A549 (cell line): Measurements from ENCODE around the gene MBD3L1. TPM values are rescaled to one million over a fixed set of nuclear protein-coding genes. Genes with fewer than 3 reads are reported as not detected.
A peak's percentile ranks its signal among the peaks of the same experiment; 100 is the strongest.

Experiments
- ATAC-seq, 2 experiments: fragments of 200-7000 bp in 1 of 2; fragments of >200 bp in 1 of 2; cut with Nextera tagmentation in 1 of 2; cut with Tn5 transposase in 1 of 2; 3 replicates each; pipeline versions ENCODE4 v1.8.0 to v1.9.1; 2018 to 2020; ENCODE audit warnings: mild to moderate bottlenecking in 1 of 2, moderate library complexity in 1 of 2
- CTCF ChIA-PET: fragments of 300-600 bp; sonication (Branson Sonifier 250); formaldehyde crosslinking; extraction: SDS; loops from one replicate; lab custom pipeline; 2021; ENCODE audit warnings: antibody characterized with exemption, inconsistent platforms; lab: Yijun Ruan, JAX
- POLR2A ChIA-PET: fragments of 350-600 bp; formaldehyde crosslinking; extraction: SDS; loops from one replicate; lab custom pipeline; 2021; ENCODE audit warnings: antibody characterized with exemption, inconsistent platforms; lab: Yijun Ruan, JAX
- DNase-seq, 2 experiments: peaks; one replicate each; pipeline versions ENCODE4 v3.0.0 to v3.0.0-alpha.2; 2011 to 2016; ENCODE audit warnings: low read depth in 1 of 2, low spot score in 1 of 2
- FAIRE-seq: peaks from 2 replicates; lab custom pipeline; 2011; peaks lifted over from hg19 to GRCh38; lab: Jason Lieb, UNC
- H3K27ac ChIP-seq, 2 experiments: fragments of >200 bp; sonication (Bioruptor Twin); formaldehyde crosslinking; 3 replicates each; pipeline ENCODE4 v1.5.1; 2016 to 2017
- H3K4me1 ChIP-seq: fragments of >200 bp; sonication (Bioruptor Twin); formaldehyde crosslinking; 3 replicates; pipeline ENCODE4 v1.6.1; 2016
- H3K4me2 ChIP-seq: fragments of >200 bp; sonication (Bioruptor Twin); formaldehyde crosslinking; 3 replicates; pipeline ENCODE4 v1.6.1; 2016
- H3K4me3 ChIP-seq: fragments of >200 bp; sonication (Bioruptor Twin); formaldehyde crosslinking; 3 replicates; pipeline ENCODE4 v1.5.1; 2016
- H3K9me3 ChIP-seq: fragments of >200 bp; sonication (Bioruptor Twin); formaldehyde crosslinking; 3 replicates; pipeline ENCODE4 v1.6.1; 2016
- CBX2 ChIP-seq: fragments of 200-600 bp; sonication (generic); IDR thresholded peaks from 2 replicates; pipeline ENCODE4 v1.6.1; 2016; ENCODE audit warnings: low read depth, mild to moderate bottlenecking, borderline replicate concordance
- EHF ChIP-seq: fragments of 250-450 bp; sonication (Bioruptor Pico); IDR thresholded peaks from 2 replicates; pipeline ENCODE4 v1.5.0; 2020; ENCODE audit warnings: mild to moderate bottlenecking
- EHMT2 ChIP-seq: fragments of 200-600 bp; sonication (generic); IDR thresholded peaks from 2 replicates; pipeline ENCODE4 v1.6.1; 2016; ENCODE audit warnings: antibody characterized with exemption, low read depth, mild to moderate bottlenecking, moderate library complexity
- ESRRA ChIP-seq: fragments of 150-350 bp; IDR thresholded peaks from 2 replicates; pipeline ENCODE4 v1.6.1; 2014; ENCODE audit warnings: mild to moderate bottlenecking, low read length, borderline replicate concordance
- FOSB ChIP-seq: fragments of 250-450 bp; sonication (Bioruptor Pico); IDR thresholded peaks from 2 replicates; pipeline ENCODE4 v1.5.0; 2020; ENCODE audit warnings: mild to moderate bottlenecking, moderate library complexity
- FOSL2 ChIP-seq, 2 experiments: fragments of 450-650 bp in 1 of 2; fragments of >200 bp in 1 of 2; sonication (Bioruptor Twin) in 1 of 2; formaldehyde crosslinking; IDR thresholded peaks; 2 replicates each; pipeline versions ENCODE4 v1.5.0 to v1.6.1; 2016 to 2020; ENCODE audit warnings: mild to moderate bottlenecking in 1 of 2, moderate library complexity in 1 of 2
- FOXS1 ChIP-seq: fragments of 250-450 bp; sonication (Bioruptor Pico); IDR thresholded peaks from 2 replicates; pipeline ENCODE4 v1.5.0; 2020; ENCODE audit warnings: mild to moderate bottlenecking, moderate library complexity
- JUN ChIP-seq, 2 experiments: fragments of >200 bp; sonication (Bioruptor Twin); formaldehyde crosslinking; IDR thresholded peaks; 2 replicates in 1 of 2; 3 replicates in 1 of 2; pipeline ENCODE4 v1.6.1; 2016 to 2017
- KDM5A ChIP-seq: fragments of 200-600 bp; sonication (generic); IDR thresholded peaks from 2 replicates; pipeline ENCODE4 v1.6.1; 2016; ENCODE audit warnings: antibody characterized with exemption, mild to moderate bottlenecking
- MYC ChIP-seq: IDR thresholded peaks from 2 replicates; pipeline ENCODE4 v1.6.1; 2012; ENCODE audit warnings: mild to moderate bottlenecking, inconsistent platforms, low read length, improper control_type of control experiment, borderline replicate concordance
- PHF8 ChIP-seq: fragments of 200-600 bp; sonication (generic); IDR thresholded peaks from 2 replicates; pipeline ENCODE4 v1.6.1; 2016; ENCODE audit warnings: low read depth, mild to moderate bottlenecking, antibody characterized with exemption, moderate library complexity, borderline replicate concordance
- POLR2AphosphoS2 ChIP-seq: conservative IDR thresholded peaks from 2 replicates; pipeline ENCODE4 v1.6.1; 2012; ENCODE audit warnings: low read length, improper control_type of control experiment, inconsistent platforms
- RCOR1 ChIP-seq: fragments of 150-350 bp; IDR thresholded peaks from 2 replicates; pipeline ENCODE4 v1.6.1; 2014; ENCODE audit warnings: antibody characterized with exemption, low read length, low read depth
- RFX5 ChIP-seq: fragments of 450-650 bp; IDR thresholded peaks from 2 replicates; pipeline ENCODE4 v1.7.1; 2014; ENCODE audit warnings: antibody characterized with exemption, mild to moderate bottlenecking, moderate library complexity
- TFCP2L1 ChIP-seq: fragments of 250-450 bp; sonication (Bioruptor Pico); IDR thresholded peaks from 2 replicates; pipeline ENCODE4 v1.5.0; 2021; ENCODE audit warnings: mild to moderate bottlenecking
- ZSCAN20 ChIP-seq: fragments of 250-450 bp; sonication (Bioruptor Pico); IDR thresholded peaks from 2 replicates; pipeline ENCODE4 v1.8.0; 2022; ENCODE audit warnings: mild to moderate bottlenecking, moderate library complexity
- WGBS: methylation state at CpG from one replicate; pipeline ENCODE4 v1.1.6; 2017; ENCODE audit errors: missing lambda C conversion rate; 5-methylcytosine and 5-hydroxymethylcytosine counted together
- polyA plus RNA-seq, 4 experiments: library from polyadenylated mRNA; depleted of rRNA in 3 of 4; stranded (reverse); fragments of >200 nt; fragmentation: RNase III in 1 of 4; extraction: RNeasy Plus Mini Kit Qiagen cat#74134 plus additional on column Dnase treatment in 1 of 4; gene quantifications; 2 replicates in 3 of 4; 3 replicates in 1 of 4; pipeline ENCODE4 v1.2.3, GENCODE V29; 2011 to 2017
- TF ChIP-seq, protein P1 (sequence below): fragments of 150-350 bp; IDR thresholded peaks from 2 replicates; pipeline ENCODE4 v1.6.1; 2014; ENCODE audit warnings: low read depth, mild to moderate bottlenecking, low read length
- TF ChIP-seq, protein P2 (sequence below): IDR thresholded peaks from 2 replicates; pipeline ENCODE4 v1.6.1; 2012; ENCODE audit warnings: low read depth, borderline replicate concordance
- TF ChIP-seq, protein P3 (sequence below): fragments of 200-600 bp; sonication (generic); IDR thresholded peaks from 2 replicates; pipeline ENCODE4 v1.6.1; 2016; ENCODE audit warnings: antibody characterized with exemption, mild to moderate bottlenecking, moderate library complexity
- TF ChIP-seq, protein P4 (sequence below): fragments of 250-450 bp; sonication (Bioruptor Pico); IDR thresholded peaks from 2 replicates; pipeline ENCODE4 v1.5.0; 2020; ENCODE audit warnings: low read depth, mild to moderate bottlenecking, moderate library complexity
- TF ChIP-seq, protein P5 (sequence below): IDR thresholded peaks from 2 replicates; pipeline ENCODE4 v1.6.1; 2012

The MBD3L1 gene
- polyA plus RNA-seq, 2 of the 4 experiments (the other 2 are of a cell fraction), result not detected

DNA sequence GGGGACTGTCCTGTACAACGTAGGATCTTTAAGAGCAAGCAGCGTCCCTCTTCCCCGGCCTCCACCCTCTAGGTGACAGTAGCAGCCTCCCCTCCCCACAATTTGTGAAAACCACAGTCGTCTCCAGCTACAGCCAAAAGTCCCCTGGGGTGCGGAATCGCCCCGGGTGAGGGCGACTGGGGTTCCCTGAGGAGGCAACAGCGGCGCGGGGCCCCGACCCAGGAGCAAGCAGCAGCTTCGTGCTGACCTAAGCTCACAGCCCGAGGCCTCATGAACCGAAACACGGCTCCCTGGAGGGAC lies 395 bp upstream of the MBD3L1 start:
- Histone ChIP-seq H3K4me3 (peak overlapping the region; percentile 85), H3K27ac (peak overlapping the region; percentile 99), H3K4me2 (peak overlapping the region; percentile 92), H3K4me1 (peaks cover 4% of the 10 kb centered on the region; the same call in 1 of the 3 replicates), H3K9me3 (peaks cover 2% of the 10 kb centered on the region; the same call in 2 of the 3 replicates)
- ATAC-seq (peak; percentile 54 to 58), DNase-seq (peak in 1 of 2 experiments; percentile 32), FAIRE-seq (no peak)
- CTCF ChIA-PET, result interaction anchor here (0.6 kb wide), 1 partner anchor 16 kb away, joined by 3 read pairs; no protein-coding TSS in a partner anchor
- POLR2A ChIA-PET, result interaction anchor here (1.3 to 1.4 kb wide), 2 partner anchors 221 to 244 kb away, joined by 3 to 9 read pairs; no protein-coding TSS in a partner anchor
- TF ChIP-seq FOSB (CRISPR knock-in tag), result no peak
- TF ChIP-seq FOXS1 (CRISPR knock-in tag), result no peak
- TF ChIP-seq, protein P1, sequence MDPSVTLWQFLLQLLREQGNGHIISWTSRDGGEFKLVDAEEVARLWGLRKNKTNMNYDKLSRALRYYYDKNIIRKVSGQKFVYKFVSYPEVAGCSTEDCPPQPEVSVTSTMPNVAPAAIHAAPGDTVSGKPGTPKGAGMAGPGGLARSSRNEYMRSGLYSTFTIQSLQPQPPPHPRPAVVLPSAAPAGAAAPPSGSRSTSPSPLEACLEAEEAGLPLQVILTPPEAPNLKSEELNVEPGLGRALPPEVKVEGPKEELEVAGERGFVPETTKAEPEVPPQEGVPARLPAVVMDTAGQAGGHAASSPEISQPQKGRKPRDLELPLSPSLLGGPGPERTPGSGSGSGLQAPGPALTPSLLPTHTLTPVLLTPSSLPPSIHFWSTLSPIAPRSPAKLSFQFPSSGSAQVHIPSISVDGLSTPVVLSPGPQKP, result no peak
- no peak for TF ChIP-seq FOSL2 (IDR thresholded peaks at IDR 0.05)
- TF ChIP-seq FOSL2 (CRISPR knock-in tag; IDR thresholded peaks at IDR 0.05), result no peak
- TF ChIP-seq, protein P2, sequence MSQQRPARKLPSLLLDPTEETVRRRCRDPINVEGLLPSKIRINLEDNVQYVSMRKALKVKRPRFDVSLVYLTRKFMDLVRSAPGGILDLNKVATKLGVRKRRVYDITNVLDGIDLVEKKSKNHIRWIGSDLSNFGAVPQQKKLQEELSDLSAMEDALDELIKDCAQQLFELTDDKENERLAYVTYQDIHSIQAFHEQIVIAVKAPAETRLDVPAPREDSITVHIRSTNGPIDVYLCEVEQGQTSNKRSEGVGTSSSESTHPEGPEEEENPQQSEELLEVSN, result no peak
- TF ChIP-seq CBX2, result no peak
- no peak for TF ChIP-seq RCOR1
- TF ChIP-seq TFCP2L1 (CRISPR knock-in tag), result no peak
- no peak for TF ChIP-seq MYC
- TF ChIP-seq ZSCAN20 (CRISPR knock-in tag), result no peak
- TF ChIP-seq JUN (IDR thresholded peaks at IDR 0.05), result no peak
- TF ChIP-seq, protein P3, sequence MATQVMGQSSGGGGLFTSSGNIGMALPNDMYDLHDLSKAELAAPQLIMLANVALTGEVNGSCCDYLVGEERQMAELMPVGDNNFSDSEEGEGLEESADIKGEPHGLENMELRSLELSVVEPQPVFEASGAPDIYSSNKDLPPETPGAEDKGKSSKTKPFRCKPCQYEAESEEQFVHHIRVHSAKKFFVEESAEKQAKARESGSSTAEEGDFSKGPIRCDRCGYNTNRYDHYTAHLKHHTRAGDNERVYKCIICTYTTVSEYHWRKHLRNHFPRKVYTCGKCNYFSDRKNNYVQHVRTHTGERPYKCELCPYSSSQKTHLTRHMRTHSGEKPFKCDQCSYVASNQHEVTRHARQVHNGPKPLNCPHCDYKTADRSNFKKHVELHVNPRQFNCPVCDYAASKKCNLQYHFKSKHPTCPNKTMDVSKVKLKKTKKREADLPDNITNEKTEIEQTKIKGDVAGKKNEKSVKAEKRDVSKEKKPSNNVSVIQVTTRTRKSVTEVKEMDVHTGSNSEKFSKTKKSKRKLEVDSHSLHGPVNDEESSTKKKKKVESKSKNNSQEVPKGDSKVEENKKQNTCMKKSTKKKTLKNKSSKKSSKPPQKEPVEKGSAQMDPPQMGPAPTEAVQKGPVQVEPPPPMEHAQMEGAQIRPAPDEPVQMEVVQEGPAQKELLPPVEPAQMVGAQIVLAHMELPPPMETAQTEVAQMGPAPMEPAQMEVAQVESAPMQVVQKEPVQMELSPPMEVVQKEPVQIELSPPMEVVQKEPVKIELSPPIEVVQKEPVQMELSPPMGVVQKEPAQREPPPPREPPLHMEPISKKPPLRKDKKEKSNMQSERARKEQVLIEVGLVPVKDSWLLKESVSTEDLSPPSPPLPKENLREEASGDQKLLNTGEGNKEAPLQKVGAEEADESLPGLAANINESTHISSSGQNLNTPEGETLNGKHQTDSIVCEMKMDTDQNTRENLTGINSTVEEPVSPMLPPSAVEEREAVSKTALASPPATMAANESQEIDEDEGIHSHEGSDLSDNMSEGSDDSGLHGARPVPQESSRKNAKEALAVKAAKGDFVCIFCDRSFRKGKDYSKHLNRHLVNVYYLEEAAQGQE, result no peak
- no peak for TF ChIP-seq POLR2AphosphoS2
- TF ChIP-seq ESRRA, result no peak
- TF ChIP-seq, protein P4, sequence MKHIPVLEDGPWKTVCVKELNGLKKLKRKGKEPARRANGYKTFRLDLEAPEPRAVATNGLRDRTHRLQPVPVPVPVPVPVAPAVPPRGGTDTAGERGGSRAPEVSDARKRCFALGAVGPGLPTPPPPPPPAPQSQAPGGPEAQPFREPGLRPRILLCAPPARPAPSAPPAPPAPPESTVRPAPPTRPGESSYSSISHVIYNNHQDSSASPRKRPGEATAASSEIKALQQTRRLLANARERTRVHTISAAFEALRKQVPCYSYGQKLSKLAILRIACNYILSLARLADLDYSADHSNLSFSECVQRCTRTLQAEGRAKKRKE (CRISPR knock-in tag), result no peak
- TF ChIP-seq KDM5A, result no peak
- TF ChIP-seq EHMT2, result no peak
- TF ChIP-seq, protein P5, sequence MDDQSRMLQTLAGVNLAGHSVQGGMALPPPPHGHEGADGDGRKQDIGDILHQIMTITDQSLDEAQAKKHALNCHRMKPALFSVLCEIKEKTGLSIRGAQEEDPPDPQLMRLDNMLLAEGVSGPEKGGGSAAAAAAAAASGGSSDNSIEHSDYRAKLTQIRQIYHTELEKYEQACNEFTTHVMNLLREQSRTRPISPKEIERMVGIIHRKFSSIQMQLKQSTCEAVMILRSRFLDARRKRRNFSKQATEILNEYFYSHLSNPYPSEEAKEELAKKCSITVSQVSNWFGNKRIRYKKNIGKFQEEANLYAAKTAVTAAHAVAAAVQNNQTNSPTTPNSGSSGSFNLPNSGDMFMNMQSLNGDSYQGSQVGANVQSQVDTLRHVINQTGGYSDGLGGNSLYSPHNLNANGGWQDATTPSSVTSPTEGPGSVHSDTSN, result no peak
- WGBS, result 5% methylated on average over 12 of the region's 16 CpGs

DNA sequence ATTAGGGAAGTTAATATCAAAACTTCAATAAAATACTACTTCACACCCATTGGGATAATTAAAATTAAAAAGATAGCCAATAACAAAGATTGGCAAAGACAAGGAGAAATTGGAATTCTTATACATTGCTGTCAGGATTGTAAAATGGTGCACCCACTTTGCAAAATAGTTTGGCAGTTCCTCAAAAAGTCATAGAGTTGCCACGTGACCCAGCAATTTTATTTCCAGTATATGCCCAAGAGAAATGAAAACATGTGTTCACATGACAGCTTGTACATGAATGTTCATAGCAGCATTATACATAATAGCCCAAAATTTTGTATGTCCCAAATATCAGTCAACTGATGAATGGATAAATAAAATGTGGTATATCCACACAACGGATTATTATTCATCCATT lies 3.3 kb downstream of the MBD3L1 start:
- TF ChIP-seq PHF8 (no peak), RFX5 (no peak), KDM5A (no peak), EHF (CRISPR knock-in tag) (no peak)
- TF ChIP-seq, protein P5, result no peak
- Histone ChIP-seq H3K4me1 (peaks cover 4% of the 10 kb centered on the region; the same call in 1 of the 3 replicates), H3K27ac (no peak overlapping the region), H3K4me2 (no peak overlapping the region), H3K9me3 (peaks cover 2% of the 10 kb centered on the region; the same call in 2 of the 3 replicates), H3K4me3 (no peak overlapping the region)
- WGBS, result 22% methylated on average over 2 of the region's 2 CpGs
- DNase-seq (no peak), ATAC-seq (no peak), FAIRE-seq (no peak)
- ChIA-PET CTCF (no interaction called here), POLR2A (no interaction called here)
